GM10847 (cell line): Measurements from ENCODE around the gene PPP2R1B.

Experiments used
- POLR2A ChIP-seq: IDR thresholded peaks from 2 replicates; pipeline ENCODE4 v1.6.1; 2011; ENCODE audit not compliant: insufficient read length; ENCODE audit errors: extremely low read depth

Gene PPP2R1B

GRCh38 chr11:111736621-111737443 lies 29.4 kb downstream of the PPP2R1B start:
- TF ChIP-seq POLR2A, result no peak

- no peak for TF ChIP-seq POLR2A
These were observed 30.0 kb downstream of the PPP2R1B start for GRCh38 chr11:111736181-111736590.

GRCh38 chr11:111735262-111736116 lies 30.7 kb downstream of the PPP2R1B start:
- TF ChIP-seq POLR2A, result no peak

GRCh38 chr11:111734954-111735261 lies 31.3 kb downstream of the PPP2R1B start:
- no peak for TF ChIP-seq POLR2A

- no peak for TF ChIP-seq POLR2A
These were observed 31.9 kb downstream of the PPP2R1B start for GRCh38 chr11:111734101-111734953.

GRCh38 chr11:111733611-111734088 lies 32.5 kb downstream of the PPP2R1B start:
- no peak for TF ChIP-seq POLR2A

- TF ChIP-seq POLR2A, result no peak
These were observed 33.2 kb downstream of the PPP2R1B start for GRCh38 chr11:111733016-111733415.

GRCh38 chr11:111731821-111732220 lies 34.4 kb downstream of the PPP2R1B start:
- no peak for TF ChIP-seq POLR2A

GRCh38 chr11:111730871-111731591 lies 35.2 kb downstream of the PPP2R1B start:
- TF ChIP-seq POLR2A, result no peak

GRCh38 chr11:111729831-111730311 lies 36.3 kb downstream of the PPP2R1B start:
- TF ChIP-seq POLR2A, result no peak

GRCh38 chr11:111729071-111729830 lies 36.9 kb downstream of the PPP2R1B start:
- TF ChIP-seq POLR2A, result no peak

- no peak for TF ChIP-seq POLR2A
These were observed 38.8 kb downstream of the PPP2R1B start for GRCh38 chr11:111727431-111727830.

GRCh38 chr11:111726301-111726713 lies 39.9 kb downstream of the PPP2R1B start:
- TF ChIP-seq POLR2A, result no peak

GRCh38 chr11:111725621-111726020 lies 40.6 kb downstream of the PPP2R1B start:
- TF ChIP-seq POLR2A, result no peak
